PFSK-1 (cell line): Measurements from ENCODE around the gene HACD2.

Source experiments
- FOXP2 ChIP-seq: optimal IDR thresholded peaks from 2 replicates; pipeline ENCODE3; 2011; ENCODE audit warnings: borderline replicate concordance, control low read depth, inconsistent platforms; ENCODE audit not compliant: insufficient read depth; ENCODE audit errors: extremely low read length, extremely low read depth
- POLR2AphosphoS5 ChIP-seq: IDR thresholded peaks from 2 replicates; pipeline ENCODE4 v1.6.1; 2012; ENCODE audit warnings: low read depth, mild to moderate bottlenecking, control low read depth, low read length, moderate library complexity
- SIN3A ChIP-seq: IDR thresholded peaks from 2 replicates; pipeline ENCODE4 v1.6.1; 2012; ENCODE audit warnings: mild to moderate bottlenecking, low read length, moderate library complexity, borderline replicate concordance; ENCODE audit not compliant: insufficient read depth
- TAF1 ChIP-seq: IDR thresholded peaks from 2 replicates; pipeline ENCODE4 v1.6.1; 2012; ENCODE audit warnings: low read length, control low read depth, borderline replicate concordance; ENCODE audit not compliant: insufficient read depth
- TF ChIP-seq, protein P1 (sequence below), 2 experiments: IDR thresholded peaks; 2 replicates each; pipeline versions ENCODE4 v1.6.1 to v1.8.0; 2011 to 2012; ENCODE audit warnings: low read depth in 2 of 2, low read length in 2 of 2, control low read depth in 1 of 2, inconsistent platforms in 1 of 2, mild to moderate bottlenecking in 1 of 2, moderate library complexity in 1 of 2; ENCODE audit not compliant: insufficient read depth in 1 of 2

HACD2 gene

DNA sequence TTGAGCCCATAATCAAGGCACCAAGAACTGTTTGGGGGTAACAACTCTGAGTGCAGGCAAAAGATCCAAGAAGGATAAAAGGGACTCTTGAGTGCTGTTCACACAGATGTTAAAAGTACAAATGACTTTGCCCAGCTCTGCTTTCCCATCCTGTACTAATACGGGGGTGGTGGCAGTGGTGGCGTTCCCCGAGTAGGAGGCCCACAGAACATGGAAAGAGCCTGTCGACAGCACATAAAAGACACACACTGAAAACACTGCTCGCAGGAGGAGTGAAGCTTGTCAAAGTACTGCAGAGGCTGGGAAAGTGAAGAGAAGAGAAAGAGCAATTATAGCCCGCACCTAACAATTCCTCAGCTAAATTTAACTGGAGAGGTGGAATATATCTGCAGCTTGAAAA is 40.9 kb downstream of the HACD2 start:
- TF ChIP-seq POLR2AphosphoS5 (no peak), FOXP2 (no peak), SIN3A (no peak), TAF1 (no peak)
- TF ChIP-seq, protein P1, sequence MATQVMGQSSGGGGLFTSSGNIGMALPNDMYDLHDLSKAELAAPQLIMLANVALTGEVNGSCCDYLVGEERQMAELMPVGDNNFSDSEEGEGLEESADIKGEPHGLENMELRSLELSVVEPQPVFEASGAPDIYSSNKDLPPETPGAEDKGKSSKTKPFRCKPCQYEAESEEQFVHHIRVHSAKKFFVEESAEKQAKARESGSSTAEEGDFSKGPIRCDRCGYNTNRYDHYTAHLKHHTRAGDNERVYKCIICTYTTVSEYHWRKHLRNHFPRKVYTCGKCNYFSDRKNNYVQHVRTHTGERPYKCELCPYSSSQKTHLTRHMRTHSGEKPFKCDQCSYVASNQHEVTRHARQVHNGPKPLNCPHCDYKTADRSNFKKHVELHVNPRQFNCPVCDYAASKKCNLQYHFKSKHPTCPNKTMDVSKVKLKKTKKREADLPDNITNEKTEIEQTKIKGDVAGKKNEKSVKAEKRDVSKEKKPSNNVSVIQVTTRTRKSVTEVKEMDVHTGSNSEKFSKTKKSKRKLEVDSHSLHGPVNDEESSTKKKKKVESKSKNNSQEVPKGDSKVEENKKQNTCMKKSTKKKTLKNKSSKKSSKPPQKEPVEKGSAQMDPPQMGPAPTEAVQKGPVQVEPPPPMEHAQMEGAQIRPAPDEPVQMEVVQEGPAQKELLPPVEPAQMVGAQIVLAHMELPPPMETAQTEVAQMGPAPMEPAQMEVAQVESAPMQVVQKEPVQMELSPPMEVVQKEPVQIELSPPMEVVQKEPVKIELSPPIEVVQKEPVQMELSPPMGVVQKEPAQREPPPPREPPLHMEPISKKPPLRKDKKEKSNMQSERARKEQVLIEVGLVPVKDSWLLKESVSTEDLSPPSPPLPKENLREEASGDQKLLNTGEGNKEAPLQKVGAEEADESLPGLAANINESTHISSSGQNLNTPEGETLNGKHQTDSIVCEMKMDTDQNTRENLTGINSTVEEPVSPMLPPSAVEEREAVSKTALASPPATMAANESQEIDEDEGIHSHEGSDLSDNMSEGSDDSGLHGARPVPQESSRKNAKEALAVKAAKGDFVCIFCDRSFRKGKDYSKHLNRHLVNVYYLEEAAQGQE (IDR thresholded peaks at IDR 0.05; ENCODE audit: insufficient read depth in 1 of 2, low read depth in 2 of 2, low read length in 2 of 2), result no peak

DNA sequence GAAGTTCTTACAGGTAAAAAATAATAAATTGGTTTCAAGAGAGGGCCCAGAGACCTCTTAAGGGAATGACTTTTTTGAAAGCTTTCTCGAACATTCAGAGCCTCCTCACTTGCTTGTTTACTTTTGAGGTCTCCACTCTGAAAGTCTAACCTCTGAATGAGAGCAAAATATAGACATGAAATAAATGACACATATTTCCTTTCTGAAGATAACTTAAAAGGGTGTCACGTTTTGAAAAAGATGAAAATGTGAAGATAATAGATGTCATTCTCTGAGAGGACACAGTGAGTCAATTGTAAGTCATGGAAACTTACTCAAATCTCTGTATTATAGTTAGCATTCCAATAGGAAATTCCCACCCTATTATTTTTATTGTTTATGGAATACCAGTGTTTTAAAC is 44.6 kb downstream of the HACD2 start:
- TF ChIP-seq TAF1, result no peak
- no peak for TF ChIP-seq POLR2AphosphoS5
- no peak for TF ChIP-seq FOXP2
- no peak for TF ChIP-seq SIN3A
- TF ChIP-seq, protein P1 (IDR thresholded peaks at IDR 0.05; ENCODE audit: insufficient read depth in 1 of 2, low read depth in 2 of 2, low read length in 2 of 2), result no peak

DNA sequence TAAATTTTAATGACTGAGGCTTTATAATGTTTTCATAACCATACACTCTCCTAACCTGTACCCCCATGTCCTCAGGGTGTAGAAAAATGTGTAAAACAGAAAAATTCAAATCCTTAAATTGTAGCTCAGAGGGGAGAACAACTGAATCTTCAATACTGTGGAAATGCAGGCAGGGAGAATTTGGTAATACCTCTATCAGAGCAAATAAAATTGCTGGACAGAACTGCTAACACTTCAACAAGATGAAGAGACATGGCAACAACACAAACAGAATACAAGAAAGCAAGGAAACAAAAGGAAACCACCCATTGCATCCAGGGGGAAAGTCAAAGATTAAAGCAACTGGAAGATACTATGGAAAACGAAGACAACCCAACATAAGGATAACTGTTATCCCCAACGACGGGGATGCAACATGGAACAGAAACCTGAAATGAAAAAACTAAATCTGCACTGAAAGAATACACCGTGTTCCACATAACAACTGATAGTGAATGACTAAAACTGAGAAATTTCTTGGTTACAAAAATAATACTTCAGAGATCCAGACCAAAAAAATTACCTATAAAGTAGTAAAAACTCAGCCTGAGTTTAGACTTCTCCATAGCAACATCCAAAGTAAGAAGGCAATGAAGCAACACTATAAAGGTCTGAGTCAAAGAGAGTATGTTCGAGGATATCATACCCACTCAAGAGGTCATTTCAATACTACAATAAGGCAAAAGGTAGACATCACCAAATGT is 48.5 kb downstream of the HACD2 start:
- TF ChIP-seq TAF1, result no peak
- no peak for TF ChIP-seq SIN3A
- TF ChIP-seq, protein P1 (IDR thresholded peaks at IDR 0.05; ENCODE audit: insufficient read depth in 1 of 2, low read depth in 2 of 2, low read length in 2 of 2), result no peak
- no peak for TF ChIP-seq FOXP2
- TF ChIP-seq POLR2AphosphoS5, result no peak

DNA sequence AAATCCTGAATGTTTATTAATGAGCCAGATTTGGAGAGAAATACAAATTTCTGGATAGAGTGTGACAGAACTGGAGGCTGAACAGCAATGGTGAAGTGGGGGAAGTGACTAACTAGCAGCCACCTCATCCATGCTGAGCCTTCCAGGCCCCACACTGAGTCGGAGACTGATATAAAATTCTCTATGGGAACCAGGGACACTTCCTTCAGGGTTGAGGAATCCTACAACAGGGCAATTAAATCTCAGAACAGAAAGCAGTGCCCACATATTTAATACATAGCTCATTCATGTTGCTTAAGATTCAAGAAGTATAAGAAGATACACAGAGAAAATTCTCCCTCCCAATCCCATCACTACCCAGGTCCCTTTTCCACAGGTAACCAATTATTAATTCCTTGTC is 49.3 kb downstream of the HACD2 start:
- TF ChIP-seq TAF1, result no peak
- no peak for TF ChIP-seq FOXP2
- TF ChIP-seq, protein P1 (IDR thresholded peaks at IDR 0.05; ENCODE audit: insufficient read depth in 1 of 2, low read depth in 2 of 2, low read length in 2 of 2), result no peak
- no peak for TF ChIP-seq POLR2AphosphoS5
- no peak for TF ChIP-seq SIN3A
